Colon (tissue), 2 donors: Measurements from ENCODE around the gene ANP32B.
"Not testable (repeated sequence)": the region's sequence is repeated elsewhere in the genome, so short reads cannot be mapped to it uniquely, and the experiment has no call there.

Source experiments
- FAIRE-seq: peaks from 2 replicates; lab custom pipeline; 2012; peaks lifted over from hg19 to GRCh38; lab: Jason Lieb, UNC
- donor health status: control.
- donor health status: control.

ANP32B gene

GRCh38 chr9:97993000-97993399 lies 9.9 kb downstream of the ANP32B start:
- FAIRE-seq: no peak

GRCh38 chr9:97994703-97995102 lies 11.6 kb downstream of the ANP32B start:
- no peak for FAIRE-seq

- not testable (repeated sequence) for FAIRE-seq
Measured at GRCh38 chr9:97996676-97997075, 13.5 kb downstream of the ANP32B start.

GRCh38 chr9:97997330-97998276 lies 14.5 kb downstream of the ANP32B start:
- no peak for FAIRE-seq

- FAIRE-seq: no peak
Measured at GRCh38 chr9:98002808-98003207, 19.7 kb downstream of the ANP32B start.

- FAIRE-seq: no peak
Measured at GRCh38 chr9:98006127-98006796, 23.1 kb downstream of the ANP32B start.

GRCh38 chr9:98007251-98007928 lies 24.2 kb downstream of the ANP32B start:
- FAIRE-seq: no peak

- no peak for FAIRE-seq
Measured at GRCh38 chr9:98008764-98009163, 25.6 kb downstream of the ANP32B start.

- no peak for FAIRE-seq
Measured at GRCh38 chr9:98009437-98009836, 26.3 kb downstream of the ANP32B start.

GRCh38 chr9:98009936-98010335 lies 26.8 kb downstream of the ANP32B start:
- no peak for FAIRE-seq

- FAIRE-seq: no peak
Measured at GRCh38 chr9:98010445-98010844, 27.3 kb downstream of the ANP32B start.

GRCh38 chr9:98011122-98011521 lies 28.0 kb downstream of the ANP32B start:
- FAIRE-seq: no peak

GRCh38 chr9:98016137-98016680 lies 33.1 kb downstream of the ANP32B start:
- FAIRE-seq: no peak

GRCh38 chr9:98017306-98017705 lies 34.2 kb downstream of the ANP32B start:
- no peak for FAIRE-seq

GRCh38 chr9:98018347-98018746 lies 35.2 kb downstream of the ANP32B start:
- FAIRE-seq: no peak

GRCh38 chr9:98019098-98019497 lies 36.0 kb downstream of the ANP32B start:
- FAIRE-seq: no peak

- not testable (repeated sequence) for FAIRE-seq
Measured at GRCh38 chr9:98019869-98020268, 36.7 kb downstream of the ANP32B start.

GRCh38 chr9:98020476-98021145 lies 37.5 kb downstream of the ANP32B start:
- no peak for FAIRE-seq

- FAIRE-seq: no peak
Measured at GRCh38 chr9:98021306-98022040, 38.3 kb downstream of the ANP32B start.

- FAIRE-seq: no peak
Measured at GRCh38 chr9:98022447-98022846, 39.3 kb downstream of the ANP32B start.

- no peak for FAIRE-seq
Measured at GRCh38 chr9:98024702-98025101, 41.6 kb downstream of the ANP32B start.
